ENCODE measurements around the gene CCL25. TPM values are rescaled to one million over a fixed set of nuclear protein-coding genes. Genes with fewer than 3 reads are reported as not detected.

The CCL25 gene
- polyA plus RNA-seq, 1 donor from 2014 or later: 1.9 TPM

DNA sequence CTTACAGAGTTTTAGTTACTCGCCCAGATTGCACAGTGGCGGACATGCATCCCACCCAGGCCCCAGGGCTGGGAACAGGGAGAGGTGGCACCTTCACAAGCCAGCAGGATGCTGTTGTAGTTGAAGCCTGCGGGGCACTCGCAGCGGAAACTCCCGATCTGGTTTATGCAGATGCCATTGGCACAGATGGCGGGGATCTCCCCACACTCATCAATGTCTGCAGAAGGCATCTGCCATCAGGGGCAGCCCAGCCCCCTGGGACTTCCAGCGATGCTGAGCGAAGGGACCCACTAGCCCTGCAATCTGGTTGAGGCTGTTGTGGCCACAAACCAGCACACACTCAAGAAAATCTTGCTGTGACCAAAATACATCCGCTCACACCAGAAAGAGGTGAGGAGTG, 44.6 kb downstream of the CCL25 start:
- no peak overlapping the region for H3K4me2 ChIP-seq (ENCODE audit: low read length)
- H3K79me2 ChIP-seq (replicated peaks; ENCODE audit: insufficient read depth, low read length): no peaks in the 10 kb centered on the region
- no peaks in the 10 kb centered on the region for H3K9me2 ChIP-seq (ENCODE audit: insufficient read depth, low read length)
- no peak overlapping the region for H3K9ac ChIP-seq (ENCODE audit: low read length)
- H3K27me3 ChIP-seq (ENCODE audit: insufficient read depth, low read depth, low read length): no peaks in the 10 kb centered on the region
- no peaks in the 10 kb centered on the region for H4K20me1 ChIP-seq (ENCODE audit: insufficient read depth)
- H2AFZ ChIP-seq (ENCODE audit: low read depth, low read length): no peak overlapping the region
- no peak overlapping the region for H3K27ac ChIP-seq (ENCODE audit: low read length)
- no peaks in the 10 kb centered on the region for H3F3A ChIP-seq (ENCODE audit: insufficient read depth, low read length, poor library complexity, severe bottlenecking)
- TF ChIP-seq CTCF (IDR thresholded peaks at IDR 0.05; ENCODE audit: poor library complexity, severe bottlenecking): no peak
- H3K36me3 ChIP-seq (ENCODE audit: insufficient read depth, low read length): peaks cover 35% of the 10 kb centered on the region
- no peak overlapping the region for H3K4me3 ChIP-seq (ENCODE audit: low read length)
- peaks cover 32% of the 10 kb centered on the region for H3K9me3 ChIP-seq (ENCODE audit: low read length)

DNA sequence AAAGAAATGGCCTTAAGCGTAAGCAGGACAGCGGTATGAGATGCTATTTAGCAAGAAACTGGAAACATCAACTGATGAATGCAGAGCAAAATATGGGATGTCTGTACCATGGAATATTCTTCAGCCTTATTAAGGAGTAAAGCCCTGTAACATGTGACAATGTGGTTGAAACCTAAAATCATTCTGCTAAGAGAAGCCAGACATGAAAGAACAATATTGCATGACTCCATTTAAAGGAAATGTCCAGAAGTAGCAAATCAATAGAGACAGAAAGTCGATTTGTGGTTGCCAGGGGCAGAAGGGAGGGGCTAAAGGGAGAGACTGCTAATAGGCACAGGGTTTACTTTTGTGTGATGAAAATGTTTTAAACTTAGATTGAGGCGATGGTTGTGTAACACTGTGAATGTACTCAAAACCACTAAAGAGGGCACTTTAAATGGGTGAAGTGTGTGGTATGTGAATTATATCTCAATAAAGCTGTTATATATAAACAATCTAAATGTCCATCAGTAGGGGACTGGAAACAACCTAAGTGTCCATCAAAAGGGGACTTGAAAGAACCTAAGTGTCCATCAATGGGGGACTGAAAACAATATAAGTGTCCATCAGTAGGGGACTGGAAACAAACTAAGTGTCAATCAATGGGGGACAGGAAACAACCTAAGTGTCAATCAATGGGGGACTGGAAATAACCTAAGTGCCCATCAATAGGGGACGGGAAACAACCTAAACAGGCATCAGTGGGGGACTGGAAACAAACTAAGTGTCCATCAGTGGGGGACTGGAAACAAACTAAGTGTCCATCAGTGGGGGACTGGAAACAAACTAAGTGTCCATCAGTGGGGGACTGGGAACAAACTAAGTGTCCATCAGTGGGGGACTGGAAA, 45.4 kb downstream of the CCL25 start:
- Histone ChIP-seq H3K9me2 (ENCODE audit: insufficient read depth, low read length) (no peaks in the 10 kb centered on the region), H3K79me2 (replicated peaks; ENCODE audit: insufficient read depth, low read length) (no peaks in the 10 kb centered on the region), H2AFZ (ENCODE audit: low read depth, low read length) (no peak overlapping the region), H3K4me3 (ENCODE audit: low read length) (no peak overlapping the region), H4K20me1 (ENCODE audit: insufficient read depth) (no peaks in the 10 kb centered on the region), H3K27me3 (ENCODE audit: insufficient read depth, low read depth, low read length) (no peaks in the 10 kb centered on the region), H3F3A (ENCODE audit: insufficient read depth, low read length, poor library complexity, severe bottlenecking) (no peaks in the 10 kb centered on the region), H3K9me3 (ENCODE audit: low read length) (peaks cover 32% of the 10 kb centered on the region), H3K36me3 (ENCODE audit: insufficient read depth, low read length) (peaks cover 35% of the 10 kb centered on the region), H3K27ac (ENCODE audit: low read length) (no peak overlapping the region), H3K4me2 (ENCODE audit: low read length) (no peak overlapping the region), H3K9ac (ENCODE audit: low read length) (no peak overlapping the region)
- no peak for TF ChIP-seq MXI1 (conservative IDR thresholded peaks at IDR 0.05; ENCODE audit: poor library complexity, severe bottlenecking)
- no peak for TF ChIP-seq CTCF (IDR thresholded peaks at IDR 0.05; ENCODE audit: poor library complexity, severe bottlenecking)
- no peak for TF ChIP-seq EZH2 (IDR thresholded peaks at IDR 0.05; ENCODE audit: borderline replicate concordance, insufficient read depth, low read length, poor library complexity, severe bottlenecking)
- TF ChIP-seq, protein P1, sequence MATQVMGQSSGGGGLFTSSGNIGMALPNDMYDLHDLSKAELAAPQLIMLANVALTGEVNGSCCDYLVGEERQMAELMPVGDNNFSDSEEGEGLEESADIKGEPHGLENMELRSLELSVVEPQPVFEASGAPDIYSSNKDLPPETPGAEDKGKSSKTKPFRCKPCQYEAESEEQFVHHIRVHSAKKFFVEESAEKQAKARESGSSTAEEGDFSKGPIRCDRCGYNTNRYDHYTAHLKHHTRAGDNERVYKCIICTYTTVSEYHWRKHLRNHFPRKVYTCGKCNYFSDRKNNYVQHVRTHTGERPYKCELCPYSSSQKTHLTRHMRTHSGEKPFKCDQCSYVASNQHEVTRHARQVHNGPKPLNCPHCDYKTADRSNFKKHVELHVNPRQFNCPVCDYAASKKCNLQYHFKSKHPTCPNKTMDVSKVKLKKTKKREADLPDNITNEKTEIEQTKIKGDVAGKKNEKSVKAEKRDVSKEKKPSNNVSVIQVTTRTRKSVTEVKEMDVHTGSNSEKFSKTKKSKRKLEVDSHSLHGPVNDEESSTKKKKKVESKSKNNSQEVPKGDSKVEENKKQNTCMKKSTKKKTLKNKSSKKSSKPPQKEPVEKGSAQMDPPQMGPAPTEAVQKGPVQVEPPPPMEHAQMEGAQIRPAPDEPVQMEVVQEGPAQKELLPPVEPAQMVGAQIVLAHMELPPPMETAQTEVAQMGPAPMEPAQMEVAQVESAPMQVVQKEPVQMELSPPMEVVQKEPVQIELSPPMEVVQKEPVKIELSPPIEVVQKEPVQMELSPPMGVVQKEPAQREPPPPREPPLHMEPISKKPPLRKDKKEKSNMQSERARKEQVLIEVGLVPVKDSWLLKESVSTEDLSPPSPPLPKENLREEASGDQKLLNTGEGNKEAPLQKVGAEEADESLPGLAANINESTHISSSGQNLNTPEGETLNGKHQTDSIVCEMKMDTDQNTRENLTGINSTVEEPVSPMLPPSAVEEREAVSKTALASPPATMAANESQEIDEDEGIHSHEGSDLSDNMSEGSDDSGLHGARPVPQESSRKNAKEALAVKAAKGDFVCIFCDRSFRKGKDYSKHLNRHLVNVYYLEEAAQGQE (IDR thresholded peaks at IDR 0.05; ENCODE audit: borderline replicate concordance): no peak
- TF ChIP-seq TAF1 (IDR thresholded peaks at IDR 0.05; ENCODE audit: low read depth): no peak
- no peak for TF ChIP-seq EP300 (conservative IDR thresholded peaks at IDR 0.05; ENCODE audit: poor library complexity, severe bottlenecking)
- TF ChIP-seq POLR2AphosphoS5 (IDR thresholded peaks at IDR 0.05): no peak
- no peak for TF ChIP-seq SMC3 (conservative IDR thresholded peaks at IDR 0.05; ENCODE audit: poor library complexity)
- TF ChIP-seq RAD21 (conservative IDR thresholded peaks at IDR 0.05): no peak
